ENCODE results near the gene HDAC9.

DNA sequence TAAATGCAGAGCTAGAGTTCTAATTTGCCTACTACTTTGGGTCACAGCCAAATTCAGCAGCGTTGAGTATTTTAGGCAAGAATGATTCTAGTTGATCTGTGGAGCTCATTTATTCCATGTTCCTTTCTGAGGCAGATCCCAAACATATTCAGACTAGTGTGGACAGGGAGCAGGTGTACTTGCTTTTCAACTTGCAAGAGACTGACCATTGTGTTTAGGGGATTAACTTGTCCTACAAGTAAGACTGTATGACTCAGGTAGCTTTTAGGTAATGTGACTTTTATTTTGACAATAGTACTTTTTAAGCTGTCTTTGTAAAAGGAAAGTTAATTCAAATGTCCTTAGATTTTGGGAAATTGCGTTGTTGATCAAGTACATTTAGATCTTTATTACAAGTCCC, 336.4 kb downstream of the HDAC9 start:
- TF ChIP-seq, protein P1, sequence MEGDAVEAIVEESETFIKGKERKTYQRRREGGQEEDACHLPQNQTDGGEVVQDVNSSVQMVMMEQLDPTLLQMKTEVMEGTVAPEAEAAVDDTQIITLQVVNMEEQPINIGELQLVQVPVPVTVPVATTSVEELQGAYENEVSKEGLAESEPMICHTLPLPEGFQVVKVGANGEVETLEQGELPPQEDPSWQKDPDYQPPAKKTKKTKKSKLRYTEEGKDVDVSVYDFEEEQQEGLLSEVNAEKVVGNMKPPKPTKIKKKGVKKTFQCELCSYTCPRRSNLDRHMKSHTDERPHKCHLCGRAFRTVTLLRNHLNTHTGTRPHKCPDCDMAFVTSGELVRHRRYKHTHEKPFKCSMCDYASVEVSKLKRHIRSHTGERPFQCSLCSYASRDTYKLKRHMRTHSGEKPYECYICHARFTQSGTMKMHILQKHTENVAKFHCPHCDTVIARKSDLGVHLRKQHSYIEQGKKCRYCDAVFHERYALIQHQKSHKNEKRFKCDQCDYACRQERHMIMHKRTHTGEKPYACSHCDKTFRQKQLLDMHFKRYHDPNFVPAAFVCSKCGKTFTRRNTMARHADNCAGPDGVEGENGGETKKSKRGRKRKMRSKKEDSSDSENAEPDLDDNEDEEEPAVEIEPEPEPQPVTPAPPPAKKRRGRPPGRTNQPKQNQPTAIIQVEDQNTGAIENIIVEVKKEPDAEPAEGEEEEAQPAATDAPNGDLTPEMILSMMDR (tag by site-specific recombination; IDR thresholded peaks at IDR 0.05), result no peak
- TF ChIP-seq ZBTB21 (tag by site-specific recombination; IDR thresholded peaks at IDR 0.05), result no peak
- no peak for TF ChIP-seq GLI4 (tag by site-specific recombination; IDR thresholded peaks at IDR 0.05)
- TF ChIP-seq, protein P2, sequence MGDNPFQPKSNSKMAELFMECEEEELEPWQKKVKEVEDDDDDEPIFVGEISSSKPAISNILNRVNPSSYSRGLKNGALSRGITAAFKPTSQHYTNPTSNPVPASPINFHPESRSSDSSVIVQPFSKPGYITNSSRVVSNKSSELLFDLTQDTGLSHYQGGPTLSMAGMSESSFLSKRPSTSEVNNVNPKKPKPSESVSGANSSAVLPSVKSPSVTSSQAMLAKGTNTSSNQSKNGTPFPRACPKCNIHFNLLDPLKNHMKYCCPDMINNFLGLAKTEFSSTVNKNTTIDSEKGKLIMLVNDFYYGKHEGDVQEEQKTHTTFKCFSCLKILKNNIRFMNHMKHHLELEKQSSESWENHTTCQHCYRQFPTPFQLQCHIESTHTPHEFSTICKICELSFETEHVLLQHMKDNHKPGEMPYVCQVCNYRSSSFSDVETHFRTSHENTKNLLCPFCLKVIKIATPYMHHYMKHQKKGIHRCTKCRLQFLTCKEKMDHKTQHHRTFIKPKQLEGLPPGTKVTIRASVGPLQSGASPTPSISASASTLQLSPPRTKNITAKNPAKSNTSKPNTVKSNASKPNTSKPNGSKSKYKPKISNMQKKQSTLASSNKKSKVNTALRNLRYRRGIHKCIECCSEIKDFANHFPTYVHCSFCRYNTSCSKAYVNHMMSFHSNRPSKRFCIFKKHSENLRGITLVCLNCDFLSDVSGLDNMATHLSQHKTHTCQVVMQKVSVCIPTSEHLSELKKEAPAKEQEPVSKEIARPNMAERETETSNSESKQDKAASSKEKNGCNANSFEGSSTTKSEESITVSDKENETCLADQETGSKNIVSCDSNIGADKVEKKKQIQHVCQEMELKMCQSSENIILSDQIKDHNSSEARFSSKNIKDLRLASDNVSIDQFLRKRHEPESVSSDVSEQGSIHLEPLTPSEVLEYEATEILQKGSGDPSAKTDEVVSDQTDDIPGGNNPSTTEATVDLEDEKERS (tag by site-specific recombination; IDR thresholded peaks at IDR 0.05), result no peak
- no peak for TF ChIP-seq EGR2 (tag by site-specific recombination; IDR thresholded peaks at IDR 0.05; ENCODE audit: low read depth)
- no peak for TF ChIP-seq ZFP41 (tag by site-specific recombination; IDR thresholded peaks at IDR 0.05; ENCODE audit: borderline replicate concordance)
- TF ChIP-seq ZSCAN16 (tag by site-specific recombination; IDR thresholded peaks at IDR 0.05), result no peak
- no peak for TF ChIP-seq PBX3 (CRISPR knock-in tag; IDR thresholded peaks at IDR 0.05)
